Measurements from ENCODE around the gene RBMS1.

RBMS1 gene

DNA sequence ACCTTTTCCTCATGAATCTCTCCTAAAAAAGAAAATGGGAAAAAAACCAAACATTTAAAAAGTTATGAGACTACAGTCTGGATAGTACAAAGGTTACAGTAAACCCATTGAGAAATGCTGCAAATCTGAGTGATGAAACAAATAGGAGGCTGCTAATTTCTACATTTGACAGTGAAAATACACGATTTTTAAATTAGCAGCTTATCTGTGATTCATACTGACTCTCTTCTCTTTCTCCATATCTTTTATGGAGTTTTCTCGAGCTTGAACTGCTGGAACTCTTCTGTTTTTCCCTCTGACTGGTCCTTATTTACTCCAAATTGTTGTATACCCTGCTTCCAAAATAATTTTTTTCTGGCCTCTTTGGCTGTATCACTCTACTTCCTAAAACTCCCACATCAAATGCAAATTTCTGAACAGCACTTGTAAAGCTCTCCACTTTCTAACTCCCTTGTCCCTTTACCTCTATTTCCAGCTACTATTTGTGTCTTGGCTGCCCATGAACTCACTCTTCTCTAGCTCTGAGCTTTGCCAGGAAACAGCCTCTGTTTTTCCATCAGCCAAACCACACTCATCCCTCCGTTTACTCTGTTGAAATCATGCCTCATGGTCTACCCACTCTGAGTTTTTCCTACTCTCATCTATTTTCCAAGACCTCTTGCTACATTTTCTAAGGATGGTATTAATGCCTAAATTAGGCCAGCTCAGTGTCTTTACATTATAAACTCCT is 73.7 kb downstream of the RBMS1 start:
- TF ChIP-seq, protein P1, sequence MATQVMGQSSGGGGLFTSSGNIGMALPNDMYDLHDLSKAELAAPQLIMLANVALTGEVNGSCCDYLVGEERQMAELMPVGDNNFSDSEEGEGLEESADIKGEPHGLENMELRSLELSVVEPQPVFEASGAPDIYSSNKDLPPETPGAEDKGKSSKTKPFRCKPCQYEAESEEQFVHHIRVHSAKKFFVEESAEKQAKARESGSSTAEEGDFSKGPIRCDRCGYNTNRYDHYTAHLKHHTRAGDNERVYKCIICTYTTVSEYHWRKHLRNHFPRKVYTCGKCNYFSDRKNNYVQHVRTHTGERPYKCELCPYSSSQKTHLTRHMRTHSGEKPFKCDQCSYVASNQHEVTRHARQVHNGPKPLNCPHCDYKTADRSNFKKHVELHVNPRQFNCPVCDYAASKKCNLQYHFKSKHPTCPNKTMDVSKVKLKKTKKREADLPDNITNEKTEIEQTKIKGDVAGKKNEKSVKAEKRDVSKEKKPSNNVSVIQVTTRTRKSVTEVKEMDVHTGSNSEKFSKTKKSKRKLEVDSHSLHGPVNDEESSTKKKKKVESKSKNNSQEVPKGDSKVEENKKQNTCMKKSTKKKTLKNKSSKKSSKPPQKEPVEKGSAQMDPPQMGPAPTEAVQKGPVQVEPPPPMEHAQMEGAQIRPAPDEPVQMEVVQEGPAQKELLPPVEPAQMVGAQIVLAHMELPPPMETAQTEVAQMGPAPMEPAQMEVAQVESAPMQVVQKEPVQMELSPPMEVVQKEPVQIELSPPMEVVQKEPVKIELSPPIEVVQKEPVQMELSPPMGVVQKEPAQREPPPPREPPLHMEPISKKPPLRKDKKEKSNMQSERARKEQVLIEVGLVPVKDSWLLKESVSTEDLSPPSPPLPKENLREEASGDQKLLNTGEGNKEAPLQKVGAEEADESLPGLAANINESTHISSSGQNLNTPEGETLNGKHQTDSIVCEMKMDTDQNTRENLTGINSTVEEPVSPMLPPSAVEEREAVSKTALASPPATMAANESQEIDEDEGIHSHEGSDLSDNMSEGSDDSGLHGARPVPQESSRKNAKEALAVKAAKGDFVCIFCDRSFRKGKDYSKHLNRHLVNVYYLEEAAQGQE (IDR thresholded peaks at IDR 0.05; ENCODE audit: insufficient read depth in 1 of 2, low read depth in 2 of 2, low read length in 2 of 2) = no peak
- TF ChIP-seq TAF1 (IDR thresholded peaks at IDR 0.05; ENCODE audit: borderline replicate concordance, insufficient read depth, low read length) = no peak
- TF ChIP-seq POLR2AphosphoS5 (IDR thresholded peaks at IDR 0.05; ENCODE audit: low read depth, low read length) = no peak

DNA sequence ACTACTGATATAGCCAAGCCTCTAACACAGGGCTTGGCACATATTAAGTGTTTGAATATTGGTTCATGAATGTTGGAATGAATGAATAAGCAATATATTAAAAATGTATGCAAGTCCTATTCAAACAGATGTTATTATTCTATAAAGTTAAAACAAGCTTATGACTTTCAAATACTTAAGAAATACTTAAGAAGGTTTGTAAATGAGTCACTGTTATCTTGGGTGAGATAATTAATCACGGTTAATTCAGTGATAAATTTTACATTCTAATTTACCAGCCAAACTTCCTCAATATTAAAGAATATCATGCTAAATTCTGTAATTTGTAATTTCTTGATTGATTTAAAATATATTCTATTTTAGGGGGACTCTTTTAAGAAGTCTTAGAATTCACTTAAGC is 74.8 kb downstream of the RBMS1 start:
- TF ChIP-seq SIN3A (IDR thresholded peaks at IDR 0.05; ENCODE audit: borderline replicate concordance, insufficient read depth, low read length) = no peak
- TF ChIP-seq POLR2AphosphoS5 (IDR thresholded peaks at IDR 0.05; ENCODE audit: low read depth, low read length) = no peak
- TF ChIP-seq, protein P1 (IDR thresholded peaks at IDR 0.05; ENCODE audit: insufficient read depth in 1 of 2, low read depth in 2 of 2, low read length in 2 of 2) = no peak
- TF ChIP-seq FOXP2 (optimal IDR thresholded peaks at IDR 0.05; ENCODE audit: borderline replicate concordance, extremely low read depth, extremely low read length, insufficient read depth) = no peak
- TF ChIP-seq TAF1 (IDR thresholded peaks at IDR 0.05; ENCODE audit: borderline replicate concordance, insufficient read depth, low read length) = no peak

DNA sequence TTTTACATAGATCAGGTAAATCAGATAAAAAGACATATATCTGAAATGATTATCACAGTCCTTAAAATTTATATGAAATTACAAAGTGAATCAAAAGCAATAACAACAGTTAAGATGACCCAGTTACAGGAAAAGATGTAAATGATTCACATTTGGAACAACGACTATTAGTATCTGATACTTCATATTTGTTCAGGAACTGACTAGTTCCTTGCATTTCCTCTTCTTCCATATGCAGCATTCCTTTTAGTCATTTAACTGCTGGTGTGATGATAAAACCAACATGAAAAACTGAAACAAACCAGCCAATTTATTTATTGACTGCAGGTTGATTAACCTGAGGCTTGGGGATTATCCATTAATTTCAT is 75.2 kb downstream of the RBMS1 start:
- TF ChIP-seq POLR2AphosphoS5 (IDR thresholded peaks at IDR 0.05; ENCODE audit: low read depth, low read length) (no peak), TAF1 (IDR thresholded peaks at IDR 0.05; ENCODE audit: borderline replicate concordance, insufficient read depth, low read length) (no peak), SIN3A (IDR thresholded peaks at IDR 0.05; ENCODE audit: borderline replicate concordance, insufficient read depth, low read length) (no peak), FOXP2 (optimal IDR thresholded peaks at IDR 0.05; ENCODE audit: borderline replicate concordance, extremely low read depth, extremely low read length, insufficient read depth) (no peak)
- TF ChIP-seq, protein P1 (IDR thresholded peaks at IDR 0.05; ENCODE audit: insufficient read depth in 1 of 2, low read depth in 2 of 2, low read length in 2 of 2) = no peak

DNA sequence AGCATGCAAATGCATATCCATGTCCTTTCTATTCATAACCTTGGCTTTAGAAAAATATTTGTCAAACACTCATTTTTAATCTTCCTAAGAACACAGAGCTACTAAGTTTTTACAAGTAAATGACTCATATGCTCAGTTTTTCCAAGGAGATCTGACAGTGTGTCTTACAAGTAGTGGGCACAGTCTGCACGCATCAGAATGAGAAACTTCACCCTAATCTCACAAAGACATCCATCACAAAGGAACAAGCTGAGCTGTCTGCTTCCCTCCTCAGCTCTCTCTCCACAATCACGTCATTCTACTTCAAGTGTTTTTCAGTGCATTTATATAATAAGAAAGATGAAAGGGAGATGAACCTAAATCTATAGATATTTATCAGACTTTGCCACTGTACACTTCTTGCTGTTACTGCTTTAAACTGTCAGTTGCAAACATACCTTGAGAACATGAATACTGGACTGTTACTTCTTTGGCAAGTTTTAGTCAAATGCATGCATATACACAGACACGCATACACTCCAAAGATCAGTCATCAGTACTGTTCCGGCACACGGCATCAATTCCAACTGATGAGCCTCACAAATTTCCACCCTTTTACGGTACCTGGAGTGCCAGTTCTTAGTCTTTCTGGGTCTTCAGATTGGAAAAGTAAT is 75.7 kb downstream of the RBMS1 start:
- TF ChIP-seq POLR2AphosphoS5 (IDR thresholded peaks at IDR 0.05; ENCODE audit: low read depth, low read length) = no peak
- no peak for TF ChIP-seq FOXP2 (optimal IDR thresholded peaks at IDR 0.05; ENCODE audit: borderline replicate concordance, extremely low read depth, extremely low read length, insufficient read depth)
- TF ChIP-seq TAF1 (IDR thresholded peaks at IDR 0.05; ENCODE audit: borderline replicate concordance, insufficient read depth, low read length) = no peak
- TF ChIP-seq, protein P1 (IDR thresholded peaks at IDR 0.05; ENCODE audit: insufficient read depth in 1 of 2, low read depth in 2 of 2, low read length in 2 of 2) = no peak
- no peak for TF ChIP-seq SIN3A (IDR thresholded peaks at IDR 0.05; ENCODE audit: borderline replicate concordance, insufficient read depth, low read length)
